ENCODE results near the gene TBC1D2B.

TBC1D2B gene

GRCh38 chr15:78018946-78019644, 58.4 kb downstream of the TBC1D2B start:
- no peak for TF ChIP-seq CTCF (IDR thresholded peaks at IDR 0.05; ENCODE audit: low read depth, low read length, missing control alignments)
- in situ Hi-C loops (cut with HindIII; ENCODE audit: low sequenced_read_pairs): no loop called here
- H3K4me3 ChIP-seq (ENCODE audit: low read depth, low read length): no peak overlapping the region
- no peak for DNase-seq (ENCODE audit: low read depth)

GRCh38 chr15:78018445-78018844, 59.1 kb downstream of the TBC1D2B start:
- in situ Hi-C loops (cut with HindIII; ENCODE audit: low sequenced_read_pairs): no loop called here
- no peak overlapping the region for H3K4me3 ChIP-seq (ENCODE audit: low read depth, low read length)
- TF ChIP-seq CTCF (IDR thresholded peaks at IDR 0.05; ENCODE audit: low read depth, low read length, missing control alignments): no peak
- no peak for DNase-seq (ENCODE audit: low read depth)

GRCh38 chr15:78016860-78017259, 60.7 kb downstream of the TBC1D2B start:
- TF ChIP-seq CTCF (IDR thresholded peaks at IDR 0.05; ENCODE audit: low read depth, low read length, missing control alignments): no peak
- in situ Hi-C loops (cut with HindIII; ENCODE audit: low sequenced_read_pairs): no loop called here
- no peak overlapping the region for H3K4me3 ChIP-seq (ENCODE audit: low read depth, low read length)
- no peak for DNase-seq (ENCODE audit: low read depth)

- H3K4me3 ChIP-seq (ENCODE audit: low read depth, low read length): no peak overlapping the region
- in situ Hi-C loops (cut with HindIII; ENCODE audit: low sequenced_read_pairs): no loop called here
- no peak for DNase-seq (ENCODE audit: low read depth)
- TF ChIP-seq CTCF (IDR thresholded peaks at IDR 0.05; ENCODE audit: low read depth, low read length, missing control alignments): no peak
Measured at GRCh38 chr15:78012643-78013077, 64.9 kb downstream of the TBC1D2B start.

GRCh38 chr15:78010067-78010466, 67.4 kb downstream of the TBC1D2B start:
- in situ Hi-C loops (cut with HindIII; ENCODE audit: low sequenced_read_pairs): no loop called here
- no peak for DNase-seq (ENCODE audit: low read depth)
- TF ChIP-seq CTCF (IDR thresholded peaks at IDR 0.05; ENCODE audit: low read depth, low read length, missing control alignments): no peak
- no peak overlapping the region for H3K4me3 ChIP-seq (ENCODE audit: low read depth, low read length)

GRCh38 chr15:78007964-78008886, 69.3 kb downstream of the TBC1D2B start:
- DNase-seq (ENCODE audit: low read depth): peak; percentile 67
- TF ChIP-seq CTCF (IDR thresholded peaks at IDR 0.05; ENCODE audit: low read depth, low read length, missing control alignments): no peak
- in situ Hi-C loops (cut with HindIII; ENCODE audit: low sequenced_read_pairs): no loop called here
- H3K4me3 ChIP-seq (ENCODE audit: low read depth, low read length): no peak overlapping the region
